Measurements from ENCODE around the gene MAML2.

The MAML2 gene

GRCh38 chr11:96316869-96317268 is 26.1 kb downstream of the MAML2 start:
- DNase-seq = no peak

GRCh38 chr11:96315476-96315875 is 27.5 kb downstream of the MAML2 start:
- DNase-seq = no peak

GRCh38 chr11:96314326-96315020 is 28.5 kb downstream of the MAML2 start:
- DNase-seq = no peak

- DNase-seq = no peak
These were observed 29.8 kb downstream of the MAML2 start for GRCh38 chr11:96313163-96313562.

GRCh38 chr11:96311120-96311568 is 31.9 kb downstream of the MAML2 start:
- DNase-seq = no peak

GRCh38 chr11:96310236-96310635 is 32.8 kb downstream of the MAML2 start:
- DNase-seq = no peak

- DNase-seq = no peak
These were observed 33.4 kb downstream of the MAML2 start for GRCh38 chr11:96309643-96310017.

- DNase-seq = no peak
These were observed 33.9 kb downstream of the MAML2 start for GRCh38 chr11:96309016-96309642.

GRCh38 chr11:96307776-96308140 is 35.2 kb downstream of the MAML2 start:
- no peak for DNase-seq

- no peak for DNase-seq
These were observed 35.8 kb downstream of the MAML2 start for GRCh38 chr11:96306933-96307775.

- DNase-seq = no peak
These were observed 36.4 kb downstream of the MAML2 start for GRCh38 chr11:96306600-96306932.

GRCh38 chr11:96306071-96306470 is 36.9 kb downstream of the MAML2 start:
- no peak for DNase-seq

- no peak for DNase-seq
These were observed 39.0 kb downstream of the MAML2 start for GRCh38 chr11:96303980-96304379.

- no peak for DNase-seq
These were observed 39.9 kb downstream of the MAML2 start for GRCh38 chr11:96303064-96303463.

GRCh38 chr11:96301818-96302217 is 41.2 kb downstream of the MAML2 start:
- DNase-seq = no peak

- DNase-seq = no peak
These were observed 43.7 kb downstream of the MAML2 start for GRCh38 chr11:96299155-96299888.

- no peak for DNase-seq
These were observed 47.6 kb downstream of the MAML2 start for GRCh38 chr11:96295369-96295768.

- DNase-seq = no peak
These were observed 48.7 kb downstream of the MAML2 start for GRCh38 chr11:96294289-96294688.

- no peak for DNase-seq
These were observed 49.4 kb downstream of the MAML2 start for GRCh38 chr11:96293598-96294021.

- DNase-seq = no peak
These were observed 49.9 kb downstream of the MAML2 start for GRCh38 chr11:96293109-96293508.

- no peak for DNase-seq
These were observed 50.5 kb downstream of the MAML2 start for GRCh38 chr11:96292291-96293010.

GRCh38 chr11:96290631-96291030 is 52.4 kb downstream of the MAML2 start:
- no peak for DNase-seq

- DNase-seq = no peak
These were observed 53.0 kb downstream of the MAML2 start for GRCh38 chr11:96290031-96290430.
